Measurements from ENCODE around the gene MTHFD1L. TPM values are rescaled to one million over a fixed set of nuclear protein-coding genes. Genes with fewer than 3 reads are reported as not detected.
"Not testable (repeated sequence)": the region's sequence is repeated elsewhere in the genome, so short reads cannot be mapped to it uniquely, and the experiment has no call there.

Gene MTHFD1L
- total and polyA plus RNA-seq, 9 of the 15 experiments (the other 6 are each of a cell fraction or from before 2014, with no cell fraction given): 20.9 to 128 (median 61.0) TPM

DNA sequence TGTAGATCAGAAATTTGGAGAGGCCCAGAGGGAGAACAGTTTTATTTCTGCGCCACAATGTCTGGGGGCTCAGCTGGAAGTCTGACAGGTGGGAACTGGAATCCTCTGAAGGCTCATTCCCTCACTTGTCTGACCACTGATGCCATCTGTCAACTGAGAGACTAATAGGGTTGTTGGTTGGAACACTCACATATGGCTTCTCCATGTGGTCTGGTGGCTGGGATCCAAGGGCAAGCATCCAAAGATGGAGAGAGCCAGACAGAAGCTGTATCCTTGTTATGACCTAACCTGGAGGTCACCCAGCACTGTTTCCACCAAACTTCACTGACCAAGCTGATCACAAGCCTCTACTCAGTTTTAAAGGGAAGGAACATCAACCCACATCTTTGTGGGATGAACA, 256.4 kb downstream of the MTHFD1L start (continued):
- TF ChIP-seq SNRNP70 (optimal IDR thresholded peaks at IDR 0.05; ENCODE audit: low read depth, low read length) (no peak), SAFB (IDR thresholded peaks at IDR 0.05; ENCODE audit: borderline replicate concordance, low read depth, low read length) (no peak), SRF (CRISPR knock-in tag; IDR thresholded peaks at IDR 0.05) (no peak)
- TF ChIP-seq, protein P1, sequence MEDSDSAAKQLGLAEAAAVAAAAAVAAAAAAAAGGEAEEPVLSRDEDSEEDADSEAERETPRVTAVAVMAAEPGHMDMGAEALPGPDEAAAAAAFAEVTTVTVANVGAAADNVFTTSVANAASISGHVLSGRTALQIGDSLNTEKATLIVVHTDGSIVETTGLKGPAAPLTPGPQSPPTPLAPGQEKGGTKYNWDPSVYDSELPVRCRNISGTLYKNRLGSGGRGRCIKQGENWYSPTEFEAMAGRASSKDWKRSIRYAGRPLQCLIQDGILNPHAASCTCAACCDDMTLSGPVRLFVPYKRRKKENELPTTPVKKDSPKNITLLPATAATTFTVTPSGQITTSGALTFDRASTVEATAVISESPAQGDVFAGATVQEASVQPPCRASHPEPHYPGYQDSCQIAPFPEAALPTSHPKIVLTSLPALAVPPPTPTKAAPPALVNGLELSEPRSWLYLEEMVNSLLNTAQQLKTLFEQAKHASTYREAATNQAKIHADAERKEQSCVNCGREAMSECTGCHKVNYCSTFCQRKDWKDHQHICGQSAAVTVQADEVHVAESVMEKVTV (CRISPR knock-in tag; IDR thresholded peaks at IDR 0.05): no peak

DNA sequence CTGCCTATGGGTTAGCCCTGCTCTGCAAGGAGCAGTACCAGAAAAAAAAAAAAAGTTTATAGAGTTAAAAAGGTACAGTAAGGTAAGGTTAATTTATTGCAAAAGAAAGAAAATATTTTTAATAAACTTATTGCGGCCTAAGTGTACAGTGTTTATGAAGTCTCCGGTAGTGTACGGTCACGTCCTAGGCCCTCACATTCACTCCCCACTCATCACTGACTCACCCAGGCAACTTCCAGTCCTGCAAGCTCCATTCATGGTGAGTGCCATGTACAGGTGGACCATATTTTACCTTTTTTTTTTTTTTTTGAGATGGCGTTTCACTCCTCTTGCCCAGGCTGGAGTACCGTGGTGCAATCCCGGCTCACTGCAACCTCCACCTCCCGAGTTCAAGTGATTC, 258.1 kb downstream of the MTHFD1L start:
- H3K27ac ChIP-seq (ENCODE audit: extremely low read depth, low read depth, low read length); DNase-seq (ENCODE audit: extremely low read depth in 1 of 4, low spot score in 3 of 4); H3K79me2 ChIP-seq (ENCODE audit: control insufficient read depth, insufficient read depth, low read length); H3K9me3 ChIP-seq (replicated peaks; ENCODE audit: control insufficient read depth, insufficient read depth, low read depth, low read length); ATAC-seq; BruUV-seq (replicated peaks); H3K9ac ChIP-seq (ENCODE audit: insufficient read depth in 1 of 2, low read depth in 2 of 2, low read length in 2 of 2); H3K4me1 ChIP-seq (replicated peaks in 1 of 2; ENCODE audit: control insufficient read depth in 2 of 2, insufficient read depth in 2 of 2, low read length in 2 of 2); in situ Hi-C loops (cut with MboI); H2AFZ ChIP-seq (ENCODE audit: low read depth, low read length); H3K4me3 ChIP-seq; H3K36me3 ChIP-seq (ENCODE audit: control insufficient read depth, insufficient read depth, low read length); FAIRE-seq; H3K4me2 ChIP-seq (ENCODE audit: insufficient read depth, low read length); H4K20me1 ChIP-seq (replicated peaks; ENCODE audit: control insufficient read depth, insufficient read depth, low read length); CTCF ChIA-PET (ENCODE audit: low intra/inter-chr PET ratio); intact Hi-C loops (cut with micrococcal nuclease); H3K9me1 ChIP-seq (ENCODE audit: control insufficient read depth, insufficient read depth, low read length): not testable (repeated sequence)
- POLR2A ChIA-PET: interaction anchor here (0.6 kb wide), 1 partner anchor 146 kb away, joined by 3 read pairs; no protein-coding TSS in a partner anchor
- 61% methylated on average over 6 of the region's 8 CpGs for WGBS (ENCODE audit: insufficient coverage, low coverage, missing lambda C conversion rate)
- H3K27me3 ChIP-seq (ENCODE audit: control insufficient read depth in 2 of 2, insufficient read depth in 2 of 2, low read length in 2 of 2): peaks cover 5 to 38% of the 10 kb centered on the region in 2 experiments; a peak in 4 of 5 replicates

DNA sequence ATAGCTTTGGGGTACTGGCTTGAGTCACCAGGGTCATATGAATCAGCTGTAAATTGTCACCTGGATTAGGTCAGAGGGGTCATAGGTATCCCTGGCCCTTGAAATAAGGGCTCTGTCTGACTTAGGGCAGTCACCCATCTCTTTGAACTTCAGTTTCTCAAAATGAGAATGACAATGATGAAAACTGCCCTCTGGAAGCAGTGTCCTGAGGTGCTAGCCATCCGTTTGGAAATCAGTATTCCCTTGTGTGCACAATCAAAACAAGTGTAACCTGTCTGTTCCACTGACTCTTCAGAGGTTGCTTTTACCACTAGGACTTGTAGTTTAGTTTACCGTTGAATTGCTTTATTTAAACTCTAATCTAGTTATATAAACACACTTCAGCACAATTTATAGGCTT, 259.7 kb downstream of the MTHFD1L start:
- intact Hi-C loops (cut with micrococcal nuclease); H3K36me3 ChIP-seq (ENCODE audit: control insufficient read depth, insufficient read depth, low read length); H3K27ac ChIP-seq (ENCODE audit: extremely low read depth, low read depth, low read length); in situ Hi-C loops (cut with MboI); H3K9me1 ChIP-seq (ENCODE audit: control insufficient read depth, insufficient read depth, low read length); H2AFZ ChIP-seq (ENCODE audit: low read depth, low read length); H3K4me2 ChIP-seq (ENCODE audit: insufficient read depth, low read length); H3K4me1 ChIP-seq (replicated peaks in 1 of 2; ENCODE audit: control insufficient read depth in 2 of 2, insufficient read depth in 2 of 2, low read length in 2 of 2); H4K20me1 ChIP-seq (replicated peaks; ENCODE audit: control insufficient read depth, insufficient read depth, low read length); H3K9ac ChIP-seq (ENCODE audit: insufficient read depth in 1 of 2, low read depth in 2 of 2, low read length in 2 of 2); CTCF ChIA-PET (ENCODE audit: low intra/inter-chr PET ratio); H3K9me3 ChIP-seq (replicated peaks; ENCODE audit: control insufficient read depth, insufficient read depth, low read depth, low read length); ATAC-seq; DNase-seq (ENCODE audit: extremely low read depth in 1 of 4, low spot score in 3 of 4); H3K4me3 ChIP-seq; BruUV-seq (replicated peaks); FAIRE-seq; POLR2A ChIA-PET; H3K79me2 ChIP-seq (ENCODE audit: control insufficient read depth, insufficient read depth, low read length): not testable (repeated sequence)
- 0% methylated on average over 2 of the region's 2 CpGs for WGBS (ENCODE audit: insufficient coverage, low coverage, missing lambda C conversion rate)
- H3K27me3 ChIP-seq (ENCODE audit: control insufficient read depth in 2 of 2, insufficient read depth in 2 of 2, low read length in 2 of 2): peaks cover 8 to 44% of the 10 kb centered on the region in 2 experiments; a peak in 4 of 5 replicates

DNA sequence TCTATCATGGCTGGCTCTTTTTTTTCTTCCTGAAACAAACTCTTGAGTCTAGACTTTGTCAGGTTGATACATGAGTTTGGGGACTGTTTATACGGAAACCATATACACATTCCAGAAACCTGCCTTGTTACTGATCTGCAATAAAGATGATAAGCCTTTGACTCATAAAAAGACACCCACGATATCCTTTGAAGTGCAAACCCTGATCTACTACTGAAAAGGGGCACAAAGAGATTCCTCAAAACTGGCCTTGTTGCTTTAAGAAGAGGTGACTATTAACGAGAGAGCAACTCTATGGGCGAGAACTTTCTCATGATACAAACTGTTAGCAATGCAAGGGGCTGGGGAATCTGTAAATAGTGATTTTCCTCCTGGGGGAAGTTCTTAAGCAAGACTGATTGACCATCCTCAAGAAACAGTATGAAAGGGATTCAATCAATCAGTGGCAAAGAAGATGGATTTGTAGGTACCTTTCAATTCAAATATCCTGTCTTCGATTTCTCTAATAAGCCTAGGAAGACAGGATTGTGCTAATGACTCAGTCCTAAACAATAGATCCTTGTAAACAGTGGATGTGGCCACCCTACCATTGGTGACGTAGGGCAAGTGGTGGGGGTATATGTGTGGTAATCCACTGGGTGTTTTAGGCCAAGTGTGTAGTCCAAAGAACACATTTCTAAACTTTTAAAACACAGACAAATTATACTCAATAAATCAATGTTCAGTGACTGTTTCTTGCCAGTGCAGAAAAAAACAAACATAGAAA, 260.3 kb downstream of the MTHFD1L start:
- H3K9ac ChIP-seq (ENCODE audit: insufficient read depth in 1 of 2, low read depth in 2 of 2, low read length in 2 of 2); DNase-seq (ENCODE audit: extremely low read depth in 1 of 4, low spot score in 3 of 4); H3K4me3 ChIP-seq; H4K20me1 ChIP-seq (replicated peaks; ENCODE audit: control insufficient read depth, insufficient read depth, low read length); FAIRE-seq; in situ Hi-C loops (cut with MboI); BruUV-seq (replicated peaks); H3K9me3 ChIP-seq (replicated peaks; ENCODE audit: control insufficient read depth, insufficient read depth, low read depth, low read length); CTCF ChIA-PET (ENCODE audit: low intra/inter-chr PET ratio); H3K9me1 ChIP-seq (ENCODE audit: control insufficient read depth, insufficient read depth, low read length); H3K36me3 ChIP-seq (ENCODE audit: control insufficient read depth, insufficient read depth, low read length); H2AFZ ChIP-seq (ENCODE audit: low read depth, low read length); H3K4me2 ChIP-seq (ENCODE audit: insufficient read depth, low read length); H3K79me2 ChIP-seq (ENCODE audit: control insufficient read depth, insufficient read depth, low read length); intact Hi-C loops (cut with micrococcal nuclease); POLR2A ChIA-PET; ATAC-seq; H3K27ac ChIP-seq (ENCODE audit: extremely low read depth, low read depth, low read length); H3K4me1 ChIP-seq (replicated peaks in 1 of 2; ENCODE audit: control insufficient read depth in 2 of 2, insufficient read depth in 2 of 2, low read length in 2 of 2): not testable (repeated sequence)
- H3K27me3 ChIP-seq (ENCODE audit: control insufficient read depth in 2 of 2, insufficient read depth in 2 of 2, low read length in 2 of 2): peaks cover 9 to 40% of the 10 kb centered on the region in 2 experiments; a peak in 4 of 5 replicates
- 0% methylated on average over 5 of the region's 6 CpGs for WGBS (ENCODE audit: insufficient coverage, low coverage, missing lambda C conversion rate)

Measured in K562 (cell line).